OCI-LY3 (cell line): ENCODE data around the gene KRTAP25-1.

Experiments used
- H2AFZ ChIP-seq: fragments of 200-600, 300-600 bp; shearing (Covaris generic); 2 replicates; pipeline ENCODE4 v1.6.0; 2014; ENCODE audit warnings: antibody characterized with exemption, low read depth, low read length
- H3K27ac ChIP-seq: fragments of 200-600, 300-600 bp; sonication (generic); 2 replicates; pipeline ENCODE4 v1.5.1; 2014; ENCODE audit warnings: mild to moderate bottlenecking, low read length, moderate library complexity, mixed read lengths
- H3K27me3 ChIP-seq: fragments of 200-600, 300-600 bp; sonication (generic); 2 replicates; pipeline ENCODE4 v1.6.1; 2014; ENCODE audit warnings: low read depth, low read length, mixed read lengths
- H3K36me3 ChIP-seq: fragments of 200-600, 300-600 bp; sonication (generic); replicated peaks from 2 replicates; pipeline ENCODE3; 2014; ENCODE audit warnings: low read depth, low read length, mixed read lengths
- H3K4me1 ChIP-seq: fragments of 300-600, 200-600 bp; sonication (generic); 2 replicates; pipeline ENCODE4 v1.6.1; 2014; ENCODE audit warnings: low read length, mixed read lengths
- H3K4me2 ChIP-seq: fragments of 200-600, 300-600 bp; sonication (generic); 2 replicates; pipeline ENCODE4 v1.6.1; 2014; ENCODE audit warnings: low read length, mixed read lengths
- H3K4me3 ChIP-seq: fragments of 300-600, 200-600 bp; sonication (generic); 2 replicates; pipeline ENCODE4 v1.5.1; 2014; ENCODE audit warnings: antibody characterized with exemption, mild to moderate bottlenecking, low read length, moderate library complexity
- H3K79me2 ChIP-seq: fragments of 300-600, 200-600 bp; shearing (Covaris generic); 2 replicates; pipeline ENCODE4 v1.6.1; 2014; ENCODE audit warnings: mild to moderate bottlenecking, low read length, mixed read lengths
- H3K9ac ChIP-seq: fragments of 300-600, 200-600 bp; shearing (Covaris generic); 2 replicates; pipeline ENCODE4 v1.6.0; 2014; ENCODE audit warnings: mild to moderate bottlenecking, low read length, moderate library complexity
- H3K9me3 ChIP-seq: fragments of 200-600, 300-600 bp; shearing (Covaris generic); 2 replicates; pipeline ENCODE4 v1.6.1; 2014; ENCODE audit warnings: low read length, mixed read lengths; ENCODE audit not compliant: insufficient read depth
- H4K20me1 ChIP-seq: fragments of 200-600, 300-600 bp; sonication (generic); 2 replicates; pipeline ENCODE4 v1.6.1; 2016; ENCODE audit warnings: low read length, mixed read lengths; ENCODE audit not compliant: insufficient read depth
- EZH2phosphoT487 ChIP-seq: fragments of 200-600 bp; shearing (Covaris generic); IDR thresholded peaks from 2 replicates; pipeline ENCODE4 v1.6.1; 2018; ENCODE audit warnings: antibody characterized with exemption, mixed run types, low read depth
- TF ChIP-seq, protein P1 (sequence below): fragments of 200-600, 300-600 bp; sonication (generic); IDR thresholded peaks from 2 replicates; pipeline ENCODE4 v1.5.1; 2014; ENCODE audit warnings: antibody characterized with exemption, low read length, low read depth

The KRTAP25-1 gene, protein sequence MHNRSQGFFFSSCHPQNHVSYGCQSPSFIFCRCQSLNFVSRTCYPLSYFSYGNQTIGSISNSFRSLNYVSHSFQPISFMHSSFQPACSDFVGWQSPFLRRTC

DNA sequence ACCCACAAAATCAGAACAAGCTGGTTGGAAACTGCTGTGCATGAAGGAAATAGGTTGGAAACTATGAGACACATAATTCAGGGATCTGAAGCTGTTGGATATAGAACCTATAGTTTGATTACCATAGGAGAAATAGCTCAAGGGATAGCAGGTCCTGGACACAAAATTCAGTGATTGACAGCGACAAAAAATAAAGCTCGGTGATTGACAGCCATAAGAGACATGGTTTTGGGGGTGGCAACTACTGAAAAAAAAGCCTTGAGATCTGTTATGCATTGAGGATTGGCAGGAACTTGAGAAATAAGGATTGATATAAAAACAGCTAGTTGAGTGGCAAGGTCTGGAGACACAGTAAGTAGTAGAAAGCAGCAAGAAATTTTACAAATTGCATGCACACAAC is at the start of gene KRTAP25-1:
Gene KRTAP25-1 (minus strand): TSS at position 300 of the 400 bp plus-strand sequence. CDS start 24 bp downstream, at position 276.
- Histone ChIP-seq H3K4me1 (no peaks in the 10 kb centered on the region), H3K9ac (no peak within 1 kb of the TSS), H3K4me2 (no peak within 1 kb of the TSS), H3K27me3 (no peaks in the 10 kb centered on the region), H3K79me2 (no peaks in the 10 kb centered on the region), H2AFZ (no peak within 1 kb of the TSS), H3K36me3 (no peaks in the 10 kb centered on the region), H3K27ac (no peak within 1 kb of the TSS), H3K4me3 (no peak within 1 kb of the TSS), H4K20me1 (no peaks in the 10 kb centered on the region), H3K9me3 (no peaks in the 10 kb centered on the region)
- TF ChIP-seq, protein P1, sequence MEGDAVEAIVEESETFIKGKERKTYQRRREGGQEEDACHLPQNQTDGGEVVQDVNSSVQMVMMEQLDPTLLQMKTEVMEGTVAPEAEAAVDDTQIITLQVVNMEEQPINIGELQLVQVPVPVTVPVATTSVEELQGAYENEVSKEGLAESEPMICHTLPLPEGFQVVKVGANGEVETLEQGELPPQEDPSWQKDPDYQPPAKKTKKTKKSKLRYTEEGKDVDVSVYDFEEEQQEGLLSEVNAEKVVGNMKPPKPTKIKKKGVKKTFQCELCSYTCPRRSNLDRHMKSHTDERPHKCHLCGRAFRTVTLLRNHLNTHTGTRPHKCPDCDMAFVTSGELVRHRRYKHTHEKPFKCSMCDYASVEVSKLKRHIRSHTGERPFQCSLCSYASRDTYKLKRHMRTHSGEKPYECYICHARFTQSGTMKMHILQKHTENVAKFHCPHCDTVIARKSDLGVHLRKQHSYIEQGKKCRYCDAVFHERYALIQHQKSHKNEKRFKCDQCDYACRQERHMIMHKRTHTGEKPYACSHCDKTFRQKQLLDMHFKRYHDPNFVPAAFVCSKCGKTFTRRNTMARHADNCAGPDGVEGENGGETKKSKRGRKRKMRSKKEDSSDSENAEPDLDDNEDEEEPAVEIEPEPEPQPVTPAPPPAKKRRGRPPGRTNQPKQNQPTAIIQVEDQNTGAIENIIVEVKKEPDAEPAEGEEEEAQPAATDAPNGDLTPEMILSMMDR = no peak
- no peak for TF ChIP-seq EZH2phosphoT487

DNA sequence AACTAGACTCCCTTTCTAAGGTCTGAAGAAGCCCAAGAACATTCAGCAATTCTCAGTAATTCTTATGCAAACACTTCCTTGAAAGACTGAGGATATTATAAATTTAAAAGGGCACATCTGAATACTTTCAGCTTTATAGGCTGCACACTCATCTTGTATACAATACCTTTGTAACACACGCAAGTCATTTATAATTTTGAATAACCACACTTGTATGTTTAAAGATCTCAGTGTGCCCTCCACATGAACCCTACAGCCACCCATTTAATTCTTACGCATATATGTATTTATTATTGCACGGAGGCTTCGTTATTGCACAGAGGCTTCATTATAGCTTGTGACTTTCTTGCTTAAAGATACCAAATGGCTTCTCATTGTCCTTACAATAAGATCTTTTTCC is 49.4 kb upstream of the KRTAP25-1 start:
- Histone ChIP-seq H3K9me3 (no peaks in the 10 kb centered on the region), H2AFZ (no peak overlapping the region), H3K36me3 (no peaks in the 10 kb centered on the region), H3K27ac (no peak overlapping the region), H3K27me3 (no peaks in the 10 kb centered on the region), H3K4me3 (no peak overlapping the region), H3K79me2 (no peaks in the 10 kb centered on the region), H3K4me1 (no peaks in the 10 kb centered on the region), H4K20me1 (no peaks in the 10 kb centered on the region), H3K9ac (no peak overlapping the region), H3K4me2 (no peak overlapping the region)
- TF ChIP-seq EZH2phosphoT487 = no peak
- TF ChIP-seq, protein P1 = no peak

DNA sequence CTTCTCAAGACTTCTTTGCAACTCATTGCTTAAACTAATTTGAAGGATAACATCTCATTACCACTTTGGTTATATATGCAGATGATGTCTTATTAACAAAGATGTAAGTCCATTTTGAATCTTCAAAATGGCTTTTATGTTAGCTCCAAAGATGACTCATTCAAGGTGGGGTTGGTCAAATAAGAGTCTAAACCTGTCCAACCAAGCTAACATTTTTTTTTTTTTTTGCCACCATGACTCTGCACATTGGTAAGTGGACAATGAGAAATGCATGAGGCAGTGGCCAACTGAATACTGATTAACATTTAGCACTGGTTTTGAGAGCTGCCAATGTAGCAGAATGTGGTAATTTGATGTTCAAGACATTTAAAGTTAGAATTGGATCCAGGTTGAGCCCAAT is 48.5 kb upstream of the KRTAP25-1 start:
- no peak overlapping the region for H2AFZ ChIP-seq
- H3K79me2 ChIP-seq = no peaks in the 10 kb centered on the region
- no peak overlapping the region for H3K27ac ChIP-seq
- H3K27me3 ChIP-seq = no peaks in the 10 kb centered on the region
- H3K4me1 ChIP-seq = no peaks in the 10 kb centered on the region
- no peaks in the 10 kb centered on the region for H3K36me3 ChIP-seq
- no peak overlapping the region for H3K9ac ChIP-seq
- H3K4me3 ChIP-seq = no peak overlapping the region
- no peak overlapping the region for H3K4me2 ChIP-seq
- H3K9me3 ChIP-seq = no peaks in the 10 kb centered on the region
- no peaks in the 10 kb centered on the region for H4K20me1 ChIP-seq
- TF ChIP-seq, protein P1 = no peak
- TF ChIP-seq EZH2phosphoT487 = no peak

DNA sequence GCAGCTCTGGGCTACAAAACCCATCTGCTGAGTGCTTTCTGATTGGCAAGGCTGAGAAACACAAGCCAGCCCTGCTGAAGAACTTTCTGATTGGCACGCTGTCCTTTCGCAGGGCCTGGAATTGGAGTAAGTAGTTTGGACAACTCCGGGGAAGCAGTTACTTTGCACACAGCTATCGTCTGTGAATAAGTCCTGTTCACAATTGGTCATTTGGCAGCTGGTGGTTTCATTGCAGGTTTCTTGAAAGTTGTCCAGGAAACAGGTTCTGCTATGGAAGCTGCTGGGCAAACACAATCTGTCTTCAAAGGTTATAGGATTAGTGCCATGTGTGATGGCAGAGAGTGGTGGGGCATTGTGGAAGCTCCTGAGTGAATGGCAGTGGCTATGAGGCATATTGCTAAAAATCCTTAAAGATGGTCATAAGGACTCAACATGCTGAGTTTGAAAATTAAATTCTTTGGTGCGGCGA is 48.0 kb upstream of the KRTAP25-1 start, which contains the start of gene KRTAP27-1:
Gene KRTAP27-1 (minus strand): TSS at position 419 of the 469 bp plus-strand sequence. CDS start 26 bp downstream, at position 393.
- no peak within 1 kb of the TSS for H3K9ac ChIP-seq
- H4K20me1 ChIP-seq = no peaks in the 10 kb centered on the region
- H3K79me2 ChIP-seq = no peaks in the 10 kb centered on the region
- H3K9me3 ChIP-seq = no peaks in the 10 kb centered on the region
- H3K36me3 ChIP-seq = no peaks in the 10 kb centered on the region
- TF ChIP-seq, protein P1 = no peak
- TF ChIP-seq EZH2phosphoT487 = no peak
- H3K27ac ChIP-seq = no peak within 1 kb of the TSS
- H3K4me2 ChIP-seq = no peak within 1 kb of the TSS
- H3K4me1 ChIP-seq = no peaks in the 10 kb centered on the region
- no peaks in the 10 kb centered on the region for H3K27me3 ChIP-seq
- no peak within 1 kb of the TSS for H2AFZ ChIP-seq
- no peak within 1 kb of the TSS for H3K4me3 ChIP-seq
